GM10847 (cell line): Measurements from ENCODE around the gene MET.

Experiments used
- POLR2A ChIP-seq: IDR thresholded peaks from 2 replicates; pipeline ENCODE4 v1.6.1; 2011; ENCODE audit not compliant: insufficient read length; ENCODE audit errors: extremely low read depth

MET gene

DNA sequence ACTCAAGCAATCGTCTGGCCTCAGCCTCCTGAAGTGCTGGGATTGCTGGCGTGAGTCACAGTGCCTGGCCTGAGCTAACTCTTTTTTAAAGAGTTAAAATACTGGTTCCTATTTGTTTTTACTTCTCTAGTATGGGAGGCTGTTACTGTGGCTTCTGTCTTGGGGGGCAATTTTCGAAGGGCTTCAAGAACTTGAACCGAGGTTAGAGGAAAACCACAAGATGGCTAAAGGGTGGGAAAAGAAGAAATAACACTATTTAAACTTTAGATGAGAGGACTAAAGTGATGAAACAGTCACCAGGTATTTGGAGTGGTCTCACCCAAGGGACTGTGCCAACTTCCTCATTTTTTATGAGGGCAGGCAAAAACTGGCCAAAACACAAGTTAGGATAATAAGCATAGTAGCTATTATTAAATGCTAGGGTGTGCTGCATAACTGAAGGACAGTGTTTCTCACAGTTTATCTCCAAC, 17.8 kb downstream of the MET start:
- no peak for TF ChIP-seq POLR2A

DNA sequence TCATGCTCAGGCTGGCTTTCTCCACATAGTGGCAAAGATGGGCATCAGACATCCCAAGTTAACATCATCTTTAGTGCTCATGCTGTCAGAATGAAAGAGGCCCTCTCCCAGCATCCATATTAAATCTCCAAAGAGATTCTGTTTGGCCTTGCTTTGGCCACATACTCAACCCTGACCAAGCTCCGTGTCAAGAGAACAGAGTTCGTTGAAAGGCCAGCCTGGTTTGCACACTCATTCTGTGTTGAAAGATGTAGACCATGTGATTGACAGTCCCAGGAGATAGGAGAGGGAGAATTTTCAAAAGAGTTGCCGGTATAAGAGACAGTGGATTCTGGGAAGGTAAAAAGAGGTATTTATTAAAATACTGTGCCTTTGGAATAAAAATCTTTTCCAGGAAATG, 19.7 kb downstream of the MET start:
- TF ChIP-seq POLR2A = no peak

DNA sequence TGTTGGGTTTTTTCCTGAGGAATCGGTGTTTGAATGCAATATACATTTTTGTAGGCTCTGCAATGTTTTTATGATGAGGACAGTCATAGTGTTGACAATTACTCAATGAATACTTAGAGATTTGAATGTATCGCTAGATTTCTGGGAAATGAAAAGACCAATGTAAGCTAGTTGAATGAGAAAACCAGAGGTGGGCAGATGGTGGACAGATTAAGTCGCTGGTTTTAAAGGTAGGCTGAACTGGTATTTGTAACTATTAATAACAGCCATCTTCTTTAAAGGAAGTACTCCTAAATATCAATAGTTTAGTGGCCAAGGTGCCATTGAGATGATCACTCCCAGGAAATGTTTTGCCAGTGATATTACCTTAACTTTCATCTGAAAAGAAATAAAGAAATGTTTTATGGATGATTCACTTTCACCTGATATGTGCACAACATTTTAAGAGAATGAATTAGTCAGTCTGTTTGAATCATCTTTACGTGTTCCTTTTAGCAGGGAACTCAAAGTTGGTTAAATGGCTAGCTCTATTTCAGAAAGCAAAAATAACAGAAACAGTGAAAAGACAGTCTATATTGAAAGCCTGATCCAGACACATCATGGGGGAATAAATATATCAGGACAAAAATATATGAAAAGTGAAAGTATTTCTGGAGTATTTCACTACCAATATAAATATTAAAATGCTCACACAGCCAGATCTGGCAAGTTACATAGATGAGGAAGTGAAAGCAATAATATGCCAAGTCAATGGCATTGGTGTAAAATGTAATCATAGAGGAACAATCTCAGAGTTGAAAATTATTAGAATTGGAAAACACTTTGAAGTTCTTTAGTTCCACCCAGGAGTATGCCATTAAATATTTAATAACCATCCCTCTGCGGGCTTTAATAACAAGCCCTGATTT, 20.7 kb downstream of the MET start:
- no peak for TF ChIP-seq POLR2A

DNA sequence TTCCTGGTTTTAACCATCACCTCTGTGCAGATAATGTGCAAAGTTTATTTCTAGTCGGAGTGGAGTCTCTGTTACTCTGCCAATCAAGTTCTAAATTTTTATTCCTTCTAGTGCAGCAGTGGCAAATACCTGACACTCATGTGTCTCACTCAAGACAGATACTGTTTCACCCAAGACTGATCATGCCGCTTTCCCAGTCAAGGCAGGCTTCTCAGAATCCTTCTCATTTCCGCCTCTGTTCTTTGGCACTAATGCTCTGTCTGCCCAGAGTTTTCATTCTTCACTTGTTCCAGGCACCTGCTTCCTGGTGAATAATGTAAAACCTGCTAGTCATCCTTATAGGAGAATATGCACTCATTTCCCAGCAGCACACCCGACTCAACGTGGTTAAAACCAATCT, 24.7 kb downstream of the MET start:
- no peak for TF ChIP-seq POLR2A

DNA sequence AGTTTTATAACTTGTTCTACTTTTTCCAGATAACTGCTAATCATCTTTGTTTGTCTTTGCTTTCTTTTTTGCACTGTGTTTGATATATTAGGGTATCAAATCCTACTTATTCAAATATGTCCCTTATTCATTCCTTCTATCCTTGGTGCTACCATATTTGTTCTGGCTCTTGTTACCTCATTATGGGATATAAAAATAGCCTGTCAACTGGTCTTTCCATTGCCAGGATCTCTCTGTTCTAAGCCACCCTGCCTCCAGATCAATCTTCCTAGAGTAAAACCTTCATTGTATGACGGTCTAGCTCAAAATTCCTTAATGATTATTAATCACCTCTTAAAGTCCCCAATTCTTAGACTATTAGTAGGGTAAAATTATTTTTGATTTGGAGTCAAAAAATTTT, 25.2 kb downstream of the MET start:
- no peak for TF ChIP-seq POLR2A

DNA sequence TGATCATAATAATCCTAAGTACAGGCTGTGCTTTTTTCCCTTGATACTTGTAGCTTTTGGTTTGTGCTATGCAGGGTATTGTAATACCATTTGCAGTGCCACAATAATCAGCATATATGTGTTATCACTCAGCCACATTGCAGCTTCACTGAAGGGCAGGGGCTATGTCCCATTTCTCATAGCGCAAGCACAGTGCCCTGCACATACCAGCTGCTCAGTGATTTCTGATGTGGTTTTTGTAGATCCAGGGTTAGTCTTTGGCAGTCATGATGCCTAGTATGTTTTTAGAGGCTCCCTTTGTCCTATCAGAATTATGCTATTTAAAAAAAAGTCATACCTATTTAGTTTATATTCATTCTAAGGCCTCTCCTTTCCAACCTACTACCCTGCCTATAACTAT, 25.8 kb downstream of the MET start:
- no peak for TF ChIP-seq POLR2A

DNA sequence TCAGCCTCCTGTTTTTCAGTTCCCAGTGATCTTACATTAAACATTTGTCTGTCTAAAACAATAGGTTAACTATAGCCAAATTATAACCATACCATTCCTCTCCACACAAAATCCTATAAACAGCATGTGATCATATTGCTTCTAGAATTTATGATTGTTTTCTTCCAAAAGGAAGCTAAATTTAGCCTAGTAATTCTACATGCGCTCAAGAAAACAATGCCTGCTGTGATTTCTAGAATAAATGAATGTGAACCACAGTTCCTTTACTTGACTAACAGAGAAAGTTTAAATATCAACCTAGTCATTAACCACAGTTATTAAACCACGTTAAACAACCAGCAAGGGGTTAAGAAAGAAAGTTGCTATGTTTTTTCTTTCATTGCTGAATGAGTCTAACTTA, 26.4 kb downstream of the MET start:
- no peak for TF ChIP-seq POLR2A

DNA sequence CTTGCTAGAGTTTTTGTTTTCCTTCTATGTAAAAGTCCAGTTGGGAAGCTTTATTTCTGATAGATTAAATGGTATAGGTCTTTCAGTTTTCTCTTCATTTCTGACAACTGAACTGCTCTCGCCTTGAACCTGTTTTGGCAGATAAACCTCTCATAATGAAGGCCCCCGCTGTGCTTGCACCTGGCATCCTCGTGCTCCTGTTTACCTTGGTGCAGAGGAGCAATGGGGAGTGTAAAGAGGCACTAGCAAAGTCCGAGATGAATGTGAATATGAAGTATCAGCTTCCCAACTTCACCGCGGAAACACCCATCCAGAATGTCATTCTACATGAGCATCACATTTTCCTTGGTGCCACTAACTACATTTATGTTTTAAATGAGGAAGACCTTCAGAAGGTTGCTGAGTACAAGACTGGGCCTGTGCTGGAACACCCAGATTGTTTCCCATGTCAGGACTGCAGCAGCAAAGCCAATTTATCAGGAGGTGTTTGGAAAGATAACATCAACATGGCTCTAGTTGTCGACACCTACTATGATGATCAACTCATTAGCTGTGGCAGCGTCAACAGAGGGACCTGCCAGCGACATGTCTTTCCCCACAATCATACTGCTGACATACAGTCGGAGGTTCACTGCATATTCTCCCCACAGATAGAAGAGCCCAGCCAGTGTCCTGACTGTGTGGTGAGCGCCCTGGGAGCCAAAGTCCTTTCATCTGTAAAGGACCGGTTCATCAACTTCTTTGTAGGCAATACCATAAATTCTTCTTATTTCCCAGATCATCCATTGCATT, 27.1 kb downstream of the MET start:
- TF ChIP-seq POLR2A = no peak

DNA sequence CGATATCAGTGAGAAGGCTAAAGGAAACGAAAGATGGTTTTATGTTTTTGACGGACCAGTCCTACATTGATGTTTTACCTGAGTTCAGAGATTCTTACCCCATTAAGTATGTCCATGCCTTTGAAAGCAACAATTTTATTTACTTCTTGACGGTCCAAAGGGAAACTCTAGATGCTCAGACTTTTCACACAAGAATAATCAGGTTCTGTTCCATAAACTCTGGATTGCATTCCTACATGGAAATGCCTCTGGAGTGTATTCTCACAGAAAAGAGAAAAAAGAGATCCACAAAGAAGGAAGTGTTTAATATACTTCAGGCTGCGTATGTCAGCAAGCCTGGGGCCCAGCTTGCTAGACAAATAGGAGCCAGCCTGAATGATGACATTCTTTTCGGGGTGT, 27.7 kb downstream of the MET start:
- TF ChIP-seq POLR2A = no peak

DNA sequence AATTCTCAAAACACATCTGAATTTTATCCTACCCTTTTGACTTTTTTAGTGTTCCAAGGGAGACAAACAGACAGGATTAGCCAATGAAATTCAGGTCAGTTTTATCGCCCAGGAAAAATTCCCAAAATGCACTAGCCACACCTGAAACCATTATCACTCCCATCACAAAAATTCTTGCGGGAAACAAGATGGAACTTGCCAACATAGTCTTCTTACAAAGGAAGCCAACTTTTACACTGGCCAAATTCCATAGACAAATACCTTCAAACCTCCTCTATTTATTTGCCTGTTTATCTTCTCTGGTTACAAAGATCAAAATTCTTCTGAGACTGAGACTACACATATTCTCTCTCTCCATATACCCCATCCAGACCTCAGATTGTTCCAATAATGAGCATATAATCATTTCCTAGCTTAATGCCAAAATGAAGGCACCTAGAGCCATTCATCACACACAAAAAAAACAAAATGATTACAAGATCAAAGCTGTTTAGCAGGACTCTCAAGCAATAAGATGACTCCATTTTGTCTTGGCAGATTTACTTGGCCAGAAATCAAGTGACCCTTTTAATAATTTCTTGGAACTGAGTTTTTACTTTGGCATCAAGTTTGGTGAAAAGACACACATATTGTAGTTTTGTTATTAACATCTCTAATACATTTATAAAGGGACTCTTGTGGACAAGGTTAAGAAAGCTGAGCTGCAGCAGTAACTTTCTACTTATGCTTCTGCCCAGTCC, 30.2 kb downstream of the MET start:
- no peak for TF ChIP-seq POLR2A

DNA sequence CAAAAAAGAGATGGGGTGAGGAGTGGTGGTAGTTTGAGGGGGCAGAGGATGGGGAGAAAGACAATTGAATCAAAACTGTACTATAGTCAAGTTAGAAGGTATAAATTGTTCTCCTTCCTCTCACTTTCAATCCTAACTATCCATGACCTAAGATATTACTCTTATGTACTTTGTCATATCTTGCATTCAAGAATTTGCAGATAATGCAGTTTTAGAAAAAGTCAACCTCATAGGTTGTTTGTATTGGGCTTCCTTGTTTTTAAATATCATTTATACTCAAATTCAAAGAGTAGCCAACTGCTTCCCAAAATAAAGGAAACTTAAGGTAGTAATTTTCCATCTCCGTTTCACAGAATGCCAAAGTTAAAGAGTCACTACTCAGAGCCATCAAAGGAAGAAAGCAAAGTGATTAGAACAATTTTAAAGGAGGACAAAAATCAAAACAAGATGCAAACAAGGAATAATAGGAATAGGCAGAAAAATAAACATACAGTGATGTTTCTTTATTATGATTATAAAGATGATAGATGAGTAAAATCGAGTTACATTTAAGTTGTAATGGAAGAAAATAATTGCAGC, 32.7 kb downstream of the MET start:
- no peak for TF ChIP-seq POLR2A

DNA sequence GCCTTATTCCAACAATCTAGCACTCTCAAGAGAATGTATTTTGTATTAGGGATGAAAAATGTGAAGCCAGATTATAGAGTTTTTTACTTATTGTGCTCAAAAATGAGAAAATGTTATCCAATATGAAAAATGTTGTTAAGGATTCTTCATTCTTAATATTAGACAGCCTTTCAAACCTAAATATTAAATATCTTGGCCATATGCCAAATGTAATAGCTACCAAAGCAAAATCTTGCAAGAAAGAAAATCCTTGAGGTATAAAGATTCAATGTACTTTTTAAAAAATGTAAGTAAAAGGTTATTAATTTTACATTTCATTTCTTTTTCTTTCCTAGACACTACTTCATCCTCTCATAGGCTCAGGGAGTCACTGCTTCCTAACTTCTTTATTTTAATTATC, 33.4 kb downstream of the MET start:
- TF ChIP-seq POLR2A = no peak

DNA sequence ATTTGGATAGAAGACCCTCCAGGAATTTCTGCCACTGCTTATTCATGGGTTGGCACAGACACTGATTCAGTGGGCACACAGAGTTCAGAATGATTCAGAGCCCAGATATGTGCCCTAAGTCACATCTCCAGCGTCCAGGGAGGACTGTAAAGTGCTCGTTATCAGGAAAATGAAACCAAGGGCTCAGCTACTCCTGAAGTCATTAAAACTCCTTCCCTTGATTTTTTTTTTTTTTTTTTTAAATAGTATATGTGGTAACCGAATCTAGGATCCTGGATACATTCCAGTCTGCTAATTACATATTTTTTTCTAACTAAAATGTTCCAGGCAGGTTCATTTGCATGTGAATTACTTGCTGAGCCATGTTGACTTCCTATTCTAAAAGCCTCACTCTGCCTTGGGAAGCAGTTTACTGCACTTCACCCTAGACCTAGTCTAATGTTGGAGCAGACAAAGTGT, 34.7 kb downstream of the MET start:
- no peak for TF ChIP-seq POLR2A

DNA sequence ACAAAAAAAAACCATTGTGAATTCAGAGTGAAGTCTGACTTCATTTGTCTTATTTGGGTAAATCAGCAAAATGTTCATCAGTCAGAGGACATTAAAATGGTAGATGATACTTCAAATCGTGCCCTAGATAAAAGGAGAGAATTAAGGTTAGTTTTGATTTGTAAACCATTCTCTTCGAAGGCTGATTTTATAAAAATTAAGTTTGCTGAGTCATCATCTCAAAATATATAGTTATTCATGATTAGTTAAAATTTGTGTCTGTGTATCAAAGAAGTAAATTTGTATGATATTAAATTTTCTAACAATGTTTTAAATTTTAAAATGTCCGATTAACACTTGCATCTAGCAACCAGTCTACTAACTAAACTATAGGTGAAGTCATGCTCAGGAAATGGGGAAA, 35.3 kb downstream of the MET start:
- no peak for TF ChIP-seq POLR2A

DNA sequence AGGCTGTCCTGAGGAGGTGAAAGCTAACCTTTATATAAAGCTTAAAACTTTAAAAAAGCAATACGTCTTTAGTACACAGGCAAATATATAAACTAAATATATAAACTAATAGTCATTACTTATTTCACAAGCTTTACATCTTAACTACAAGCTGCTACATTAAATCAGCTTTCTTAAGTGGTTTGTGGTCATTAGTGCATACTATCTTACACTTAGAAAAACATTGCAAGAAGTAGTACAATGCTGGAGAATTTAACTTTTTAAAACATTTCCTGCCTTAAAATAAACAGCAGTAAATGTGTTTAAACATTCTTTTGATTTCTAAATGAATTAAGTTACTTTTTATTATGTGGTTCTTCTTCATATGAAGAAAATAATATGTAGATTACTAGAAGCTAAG, 36.3 kb downstream of the MET start:
- no peak for TF ChIP-seq POLR2A
